Measurements from ENCODE around the gene HK3.

Gene HK3

GRCh38 chr5:176921714-176922113, 22.6 kb upstream of the HK3 start:
- H3K4me2 ChIP-seq (ENCODE audit: low read depth, low read length, poor library complexity, severe bottlenecking): no peak overlapping the region
- no peaks in the 10 kb centered on the region for H3K36me3 ChIP-seq (ENCODE audit: insufficient read depth, low read length)
- no peaks in the 10 kb centered on the region for H3F3A ChIP-seq (ENCODE audit: low read depth)
- H3K4me3 ChIP-seq (ENCODE audit: low read length, poor library complexity, severe bottlenecking): no peak overlapping the region
- no peak overlapping the region for H2AFZ ChIP-seq (ENCODE audit: low read length)
- H3K9ac ChIP-seq (ENCODE audit: low read depth, low read length, poor library complexity, severe bottlenecking): no peak overlapping the region
- H3K9me2 ChIP-seq (replicated peaks; ENCODE audit: low read depth, low read length): no peaks in the 10 kb centered on the region
- H3K79me2 ChIP-seq (ENCODE audit: insufficient read depth, low read length): no peaks in the 10 kb centered on the region
- no peaks in the 10 kb centered on the region for H3K27me3 ChIP-seq (ENCODE audit: insufficient read depth, low read length, poor library complexity, severe bottlenecking)
- no peaks in the 10 kb centered on the region for H3K4me1 ChIP-seq (ENCODE audit: insufficient read depth, low read length, poor library complexity, severe bottlenecking)
- H4K20me1 ChIP-seq (ENCODE audit: insufficient read depth, low read length, poor library complexity, severe bottlenecking): no peaks in the 10 kb centered on the region
- no peaks in the 10 kb centered on the region for H3K9me3 ChIP-seq (ENCODE audit: insufficient read depth, low read depth, low read length)
- TF ChIP-seq EZH2phosphoT487 (IDR thresholded peaks at IDR 0.05; ENCODE audit: borderline replicate concordance) (no peak), CTCF (conservative IDR thresholded peaks at IDR 0.05; ENCODE audit: low read length) (no peak)

GRCh38 chr5:176918613-176919012, 19.5 kb upstream of the HK3 start:
- H4K20me1 ChIP-seq (ENCODE audit: insufficient read depth, low read length, poor library complexity, severe bottlenecking): no peaks in the 10 kb centered on the region
- H3K4me2 ChIP-seq (ENCODE audit: low read depth, low read length, poor library complexity, severe bottlenecking): no peak overlapping the region
- no peaks in the 10 kb centered on the region for H3K4me1 ChIP-seq (ENCODE audit: insufficient read depth, low read length, poor library complexity, severe bottlenecking)
- no peaks in the 10 kb centered on the region for H3F3A ChIP-seq (ENCODE audit: low read depth)
- TF ChIP-seq CTCF (conservative IDR thresholded peaks at IDR 0.05; ENCODE audit: low read length): no peak
- no peak for TF ChIP-seq EZH2phosphoT487 (IDR thresholded peaks at IDR 0.05; ENCODE audit: borderline replicate concordance)
- no peaks in the 10 kb centered on the region for H3K9me2 ChIP-seq (replicated peaks; ENCODE audit: low read depth, low read length)
- no peaks in the 10 kb centered on the region for H3K9me3 ChIP-seq (ENCODE audit: insufficient read depth, low read depth, low read length)
- H3K36me3 ChIP-seq (ENCODE audit: insufficient read depth, low read length): no peaks in the 10 kb centered on the region
- no peak overlapping the region for H2AFZ ChIP-seq (ENCODE audit: low read length)
- no peak overlapping the region for H3K4me3 ChIP-seq (ENCODE audit: low read length, poor library complexity, severe bottlenecking)
- H3K79me2 ChIP-seq (ENCODE audit: insufficient read depth, low read length): no peaks in the 10 kb centered on the region
- no peaks in the 10 kb centered on the region for H3K27me3 ChIP-seq (ENCODE audit: insufficient read depth, low read length, poor library complexity, severe bottlenecking)
- H3K9ac ChIP-seq (ENCODE audit: low read depth, low read length, poor library complexity, severe bottlenecking): no peak overlapping the region

- no peaks in the 10 kb centered on the region for H3K36me3 ChIP-seq (ENCODE audit: insufficient read depth, low read length)
- no peak overlapping the region for H3K4me2 ChIP-seq (ENCODE audit: low read depth, low read length, poor library complexity, severe bottlenecking)
- no peak overlapping the region for H2AFZ ChIP-seq (ENCODE audit: low read length)
- no peaks in the 10 kb centered on the region for H3K9me2 ChIP-seq (replicated peaks; ENCODE audit: low read depth, low read length)
- TF ChIP-seq EZH2phosphoT487 (IDR thresholded peaks at IDR 0.05; ENCODE audit: borderline replicate concordance) (no peak), CTCF (conservative IDR thresholded peaks at IDR 0.05; ENCODE audit: low read length) (no peak)
- H3K4me1 ChIP-seq (ENCODE audit: insufficient read depth, low read length, poor library complexity, severe bottlenecking): no peaks in the 10 kb centered on the region
- H3K9ac ChIP-seq (ENCODE audit: low read depth, low read length, poor library complexity, severe bottlenecking): no peak overlapping the region
- no peaks in the 10 kb centered on the region for H3K9me3 ChIP-seq (ENCODE audit: insufficient read depth, low read depth, low read length)
- no peaks in the 10 kb centered on the region for H3F3A ChIP-seq (ENCODE audit: low read depth)
- no peaks in the 10 kb centered on the region for H4K20me1 ChIP-seq (ENCODE audit: insufficient read depth, low read length, poor library complexity, severe bottlenecking)
- H3K79me2 ChIP-seq (ENCODE audit: insufficient read depth, low read length): no peaks in the 10 kb centered on the region
- no peak overlapping the region for H3K4me3 ChIP-seq (ENCODE audit: low read length, poor library complexity, severe bottlenecking)
- H3K27me3 ChIP-seq (ENCODE audit: insufficient read depth, low read length, poor library complexity, severe bottlenecking): no peaks in the 10 kb centered on the region
Measured at GRCh38 chr5:176916337-176916736, 17.2 kb upstream of the HK3 start.
